Large intestine (tissue), 3 donors: ENCODE measurements around the gene LUZP1. TPM values are rescaled to one million over a fixed set of nuclear protein-coding genes. Genes with fewer than 3 reads are reported as not detected.

Source experiments
- DNase-seq, 2 donors: peaks; one replicate each; pipeline versions ENCODE4 v3.0.0 to v3.0.0-alpha.2; 2013
- H3K27ac ChIP-seq: one replicate; pipeline ENCODE4 v1.5.1; 2013; ENCODE audit warnings: low read length
- H3K27me3 ChIP-seq: 2 replicates; pipeline ENCODE4 v1.6.1; 2013; ENCODE audit warnings: low read length; ENCODE audit not compliant: control insufficient read depth, insufficient read depth
- H3K36me3 ChIP-seq: 2 replicates; pipeline ENCODE4 v1.6.1; 2013; ENCODE audit warnings: low read length; ENCODE audit not compliant: control insufficient read depth, insufficient read depth
- H3K4me1 ChIP-seq: one replicate; pipeline ENCODE4 v1.6.1; 2013; ENCODE audit warnings: low read length; ENCODE audit not compliant: control insufficient read depth, insufficient read depth
- H3K4me3 ChIP-seq: one replicate; pipeline ENCODE4 v1.5.1; 2013; ENCODE audit warnings: low read length
- H3K9me3 ChIP-seq: one replicate; pipeline ENCODE4 v1.6.1; 2013; ENCODE audit warnings: mild to moderate bottlenecking, low read depth, low read length, moderate library complexity; ENCODE audit not compliant: control insufficient read depth
- WGBS: methylation state at CpG from one replicate; pipeline ENCODE4 v1.1.5; 2013; ENCODE audit warnings: low lambda C conversion rate; ENCODE audit not compliant: insufficient coverage; 5-methylcytosine and 5-hydroxymethylcytosine counted together
- polyA plus RNA-seq: library from polyadenylated mRNA; unstranded; fragments of 120-200 nt; gene quantifications from one replicate; pipeline ENCODE4 v1.2.1, GENCODE V29; 2013

LUZP1 gene
- polyA plus RNA-seq, 1 donor, result 23.7 TPM

DNA sequence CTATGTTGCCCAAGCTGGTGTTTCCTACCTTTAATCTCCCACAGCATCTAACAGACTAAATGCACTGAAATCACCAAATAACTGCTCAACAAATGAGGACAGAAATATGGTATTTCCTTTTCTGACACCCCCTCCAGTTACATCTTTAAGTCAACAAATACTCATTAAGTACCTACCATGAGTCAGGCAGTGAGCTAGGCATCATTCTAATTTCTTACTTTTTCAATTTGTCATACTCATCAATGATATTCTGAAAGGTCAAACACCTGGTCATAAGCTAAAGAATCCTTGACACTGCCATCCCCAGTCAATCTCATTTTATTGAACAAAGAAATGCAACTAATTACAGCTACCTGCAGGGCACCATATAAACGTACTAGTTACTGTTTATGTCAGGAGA lies 36.6 kb downstream of the LUZP1 start:
- 80% methylated on average over 1 of the region's 1 CpG for whole genome bisulfite sequencing
- H3K36me3 ChIP-seq, result no peaks in the 10 kb centered on the region
- no peak for DNase-seq
- H3K4me1 ChIP-seq, result no peaks in the 10 kb centered on the region
- H3K4me3 ChIP-seq, result no peak overlapping the region
- no peaks in the 10 kb centered on the region for H3K27me3 ChIP-seq
- no peaks in the 10 kb centered on the region for H3K9me3 ChIP-seq
- no peak overlapping the region for H3K27ac ChIP-seq

DNA sequence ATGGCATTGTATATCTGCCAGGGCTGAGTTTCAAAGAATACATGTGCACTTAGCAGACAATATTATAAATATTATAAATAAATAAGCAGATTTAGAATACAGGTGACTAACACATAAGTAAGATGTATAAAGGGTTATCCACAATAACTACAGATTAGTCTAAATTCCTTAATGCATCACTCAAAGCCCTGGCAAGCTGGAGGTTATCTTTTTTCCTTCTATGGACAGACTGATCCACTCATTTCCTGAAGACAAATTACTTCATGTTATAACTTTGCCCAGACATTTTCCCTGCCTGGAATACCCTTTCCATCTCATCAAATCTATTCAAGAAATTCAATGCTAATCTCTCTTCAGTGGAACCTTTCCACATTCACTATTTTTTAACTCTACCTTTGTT lies 38.8 kb downstream of the LUZP1 start:
- Histone ChIP-seq H3K36me3 (no peaks in the 10 kb centered on the region), H3K9me3 (no peaks in the 10 kb centered on the region), H3K27me3 (no peaks in the 10 kb centered on the region), H3K4me3 (no peak overlapping the region), H3K4me1 (no peaks in the 10 kb centered on the region), H3K27ac (no peak overlapping the region)
- no peak for DNase-seq

DNA sequence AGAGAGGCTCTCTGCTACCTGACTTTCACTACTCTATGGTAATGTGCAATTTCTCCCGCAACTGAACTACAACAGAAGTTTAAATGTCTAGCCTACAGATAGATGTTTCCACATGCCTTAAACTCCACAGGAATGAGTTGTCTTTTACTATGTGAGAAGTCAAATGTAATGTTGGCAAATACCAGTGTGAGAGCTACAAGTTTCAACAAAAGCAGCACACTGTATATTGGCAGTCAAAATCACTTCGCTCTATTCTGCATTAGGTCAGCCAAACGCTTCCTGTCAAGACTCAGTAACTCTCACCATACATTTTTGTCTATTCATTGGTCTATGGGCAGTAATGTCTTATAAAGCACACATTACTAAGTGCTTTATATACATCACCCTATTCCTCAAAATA lies 41.9 kb downstream of the LUZP1 start:
- H3K4me1 ChIP-seq, result peaks cover 16% of the 10 kb centered on the region
- no peak overlapping the region for H3K4me3 ChIP-seq
- H3K27me3 ChIP-seq, result no peaks in the 10 kb centered on the region
- no peaks in the 10 kb centered on the region for H3K9me3 ChIP-seq
- no peaks in the 10 kb centered on the region for H3K36me3 ChIP-seq
- no peak for DNase-seq
- no peak overlapping the region for H3K27ac ChIP-seq
- WGBS, result 100% methylated on average over 1 of the region's 3 CpGs

DNA sequence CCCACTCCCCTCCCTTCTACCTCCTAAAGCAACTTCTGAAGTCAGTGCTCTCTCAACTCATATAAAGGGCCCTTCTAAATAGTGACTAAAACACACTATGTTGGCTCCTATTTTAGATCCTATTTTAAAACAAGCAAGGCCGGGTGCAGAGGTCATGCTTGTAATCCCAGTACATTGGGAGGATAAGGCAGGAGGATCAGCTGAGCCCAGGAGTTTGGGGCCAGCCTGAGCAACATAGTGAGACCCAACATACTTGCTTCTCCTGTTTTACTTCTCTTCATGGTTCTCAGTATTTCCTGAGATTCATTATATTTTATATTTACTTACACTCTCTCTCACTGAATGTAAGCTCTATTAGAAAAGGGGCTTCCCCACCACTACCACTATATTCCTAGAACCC lies 42.5 kb downstream of the LUZP1 start:
- Histone ChIP-seq H3K27ac (no peak overlapping the region), H3K27me3 (no peaks in the 10 kb centered on the region), H3K4me3 (no peak overlapping the region), H3K9me3 (no peaks in the 10 kb centered on the region), H3K36me3 (no peaks in the 10 kb centered on the region), H3K4me1 (peaks cover 16% of the 10 kb centered on the region)
- WGBS, result no CpG with 5 or more reads among the region's 1 CpG
- no peak for DNase-seq

DNA sequence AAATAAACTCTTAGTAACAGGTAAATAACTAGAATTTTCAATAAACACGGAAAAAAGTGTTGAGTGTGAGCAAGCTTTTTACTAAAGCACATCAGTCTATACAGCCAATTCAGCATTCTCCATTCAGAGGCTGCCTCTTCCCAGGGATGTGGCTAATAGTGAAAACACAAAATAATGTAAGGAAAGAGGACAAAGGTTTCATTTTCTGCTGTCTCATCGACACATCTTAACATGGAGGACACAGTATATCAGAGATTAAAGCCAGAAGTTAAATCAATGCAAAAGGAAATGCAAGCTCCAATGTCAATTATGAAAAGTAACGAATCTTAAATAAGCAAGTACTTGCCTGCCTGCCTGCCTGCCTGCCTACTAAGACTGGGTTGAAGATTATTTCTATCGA lies 43.2 kb downstream of the LUZP1 start:
- DNase-seq, result peak in 1 of 2 donors; percentile 41
- no peaks in the 10 kb centered on the region for H3K9me3 ChIP-seq
- WGBS, result 100% methylated on average over 1 of the region's 4 CpGs
- H3K36me3 ChIP-seq, result no peaks in the 10 kb centered on the region
- H3K27me3 ChIP-seq, result no peaks in the 10 kb centered on the region
- H3K4me1 ChIP-seq, result peaks cover 16% of the 10 kb centered on the region
- no peak overlapping the region for H3K27ac ChIP-seq
- H3K4me3 ChIP-seq, result no peak overlapping the region

DNA sequence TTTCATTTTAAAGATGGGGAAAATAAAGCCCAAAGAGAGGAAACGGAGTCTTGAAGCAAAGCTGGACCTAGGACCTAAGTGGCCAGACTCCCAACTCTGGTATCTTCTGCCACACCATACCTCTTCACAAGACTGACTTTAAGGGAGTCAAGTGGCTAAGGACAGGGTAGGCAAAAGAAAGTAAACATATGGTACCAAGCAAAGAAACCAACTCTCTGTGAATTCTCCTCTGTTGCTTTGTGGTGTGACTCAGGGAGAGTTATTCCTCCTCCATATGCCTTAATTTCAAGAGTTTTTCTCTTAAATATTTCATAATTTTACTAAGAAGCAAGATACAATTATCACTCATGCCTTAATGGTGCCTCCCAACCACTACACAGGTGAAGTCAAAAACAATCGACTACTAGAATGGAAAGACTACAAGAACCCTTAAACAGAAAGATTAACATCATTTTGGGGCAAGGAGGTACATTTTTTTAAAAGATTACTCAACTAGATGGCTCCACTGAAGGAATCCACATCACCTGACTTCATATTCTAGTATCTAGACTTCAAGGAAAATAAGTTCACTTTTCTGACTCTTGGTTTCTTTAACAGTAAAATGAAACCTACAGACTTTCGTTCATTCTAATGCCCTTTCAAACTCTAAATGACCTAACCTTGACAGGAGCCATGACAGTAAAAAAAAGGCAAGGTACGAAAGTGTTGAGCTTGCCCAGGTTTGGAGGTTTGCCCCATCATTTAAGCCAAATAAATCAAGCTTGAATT lies 44.2 kb downstream of the LUZP1 start:
- H3K4me3 ChIP-seq, result no peak overlapping the region
- H3K27me3 ChIP-seq, result no peaks in the 10 kb centered on the region
- 80% methylated on average over 1 of the region's 4 CpGs for WGBS
- H3K4me1 ChIP-seq, result peaks cover 16% of the 10 kb centered on the region
- DNase-seq, result no peak
- H3K27ac ChIP-seq, result peak overlapping the region; percentile 41
- no peaks in the 10 kb centered on the region for H3K36me3 ChIP-seq
- H3K9me3 ChIP-seq, result no peaks in the 10 kb centered on the region

DNA sequence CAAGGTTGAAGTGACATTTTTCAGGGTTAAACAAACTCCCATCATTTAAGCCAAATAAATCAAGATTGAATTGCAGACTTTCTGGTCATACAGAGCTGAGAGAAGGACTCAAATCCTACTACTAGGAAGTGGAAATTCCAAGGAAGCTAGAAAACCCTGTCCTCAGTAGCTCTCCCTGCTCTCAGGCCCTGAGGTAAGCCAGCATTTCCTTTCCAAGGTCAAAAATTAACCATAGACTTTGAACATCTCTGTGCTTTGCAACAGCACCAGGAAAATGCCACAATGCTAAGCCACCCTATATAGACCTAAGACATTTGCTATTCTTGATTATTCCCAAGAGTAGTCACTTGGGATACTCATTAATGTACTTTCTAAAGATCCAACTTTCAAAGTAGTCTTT lies 45.1 kb downstream of the LUZP1 start:
- Histone ChIP-seq H3K27me3 (no peaks in the 10 kb centered on the region), H3K4me3 (no peak overlapping the region), H3K36me3 (no peaks in the 10 kb centered on the region), H3K9me3 (no peaks in the 10 kb centered on the region), H3K27ac (peak overlapping the region; percentile 41), H3K4me1 (peaks cover 16% of the 10 kb centered on the region)
- DNase-seq, result peak; percentile 37 to 80

DNA sequence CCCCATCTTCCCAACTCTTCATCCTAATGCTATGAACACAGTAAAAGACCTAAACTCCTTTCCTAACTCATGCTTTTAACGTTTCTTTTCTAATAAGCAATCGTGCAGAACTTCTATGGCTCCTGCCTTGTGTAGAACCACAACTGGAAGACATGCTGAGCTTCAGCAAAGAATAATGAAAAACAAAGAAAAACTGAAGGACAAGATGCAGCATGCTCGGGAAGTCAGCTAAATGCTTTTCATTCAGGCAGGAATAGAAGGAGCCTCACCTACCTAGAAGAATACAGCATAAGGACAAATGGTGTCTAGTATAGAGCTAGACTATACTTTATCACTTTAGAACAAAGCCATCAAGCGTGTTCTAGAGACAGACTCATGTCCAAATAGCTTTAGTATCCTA lies 45.9 kb downstream of the LUZP1 start:
- H3K4me1 ChIP-seq, result peaks cover 16% of the 10 kb centered on the region
- WGBS, result 74% methylated on average over 3 of the region's 4 CpGs
- DNase-seq, result no peak

DNA sequence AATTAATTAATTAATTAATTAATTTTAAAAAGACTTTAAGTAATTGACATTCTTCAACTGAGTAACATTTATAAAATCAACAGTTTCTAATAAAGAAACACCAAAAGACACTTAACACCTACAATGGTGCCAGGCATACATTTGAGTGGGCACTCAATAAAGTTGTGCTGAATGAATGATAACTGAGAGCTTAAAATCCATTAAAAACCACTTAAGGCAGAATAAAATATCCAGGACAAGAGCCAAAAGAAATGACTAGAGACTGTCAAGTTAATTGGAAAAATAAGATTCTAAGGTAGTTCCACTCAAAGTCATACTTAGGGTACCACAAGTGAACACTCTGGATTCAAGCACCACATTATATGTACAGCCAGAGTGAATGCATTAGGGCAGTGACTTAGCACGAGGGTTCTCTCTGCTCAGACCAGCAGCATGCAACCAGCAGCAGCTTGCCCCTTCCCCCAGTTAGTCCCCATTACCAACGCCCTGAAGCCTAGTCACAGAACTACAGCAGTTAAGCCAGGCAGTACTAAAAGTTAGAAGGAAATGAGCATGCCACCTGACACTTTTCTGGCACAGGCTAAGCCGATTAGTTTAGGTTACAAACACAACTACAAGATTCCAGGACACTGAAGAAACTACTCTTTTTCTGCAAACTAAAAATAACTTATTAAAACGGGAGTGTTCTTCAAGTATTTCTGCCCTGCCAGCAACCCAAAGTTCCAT lies 46.5 kb downstream of the LUZP1 start:
- Histone ChIP-seq H3K9me3 (peaks cover 2% of the 10 kb centered on the region), H3K4me1 (peaks cover 16% of the 10 kb centered on the region), H3K36me3 (no peaks in the 10 kb centered on the region), H3K27ac (peak overlapping the region; percentile 18), H3K4me3 (no peak overlapping the region), H3K27me3 (no peaks in the 10 kb centered on the region)
- no peak for DNase-seq
- WGBS, result 50% methylated on average over 1 of the region's 4 CpGs

More for the DNA sequence above, 45.9 kb downstream of the LUZP1 start:
- no peak overlapping the region for H3K4me3 ChIP-seq
- no peaks in the 10 kb centered on the region for H3K27me3 ChIP-seq
- H3K9me3 ChIP-seq, result no peaks in the 10 kb centered on the region
- no peaks in the 10 kb centered on the region for H3K36me3 ChIP-seq
- peak overlapping the region; percentile 18 for H3K27ac ChIP-seq

DNA sequence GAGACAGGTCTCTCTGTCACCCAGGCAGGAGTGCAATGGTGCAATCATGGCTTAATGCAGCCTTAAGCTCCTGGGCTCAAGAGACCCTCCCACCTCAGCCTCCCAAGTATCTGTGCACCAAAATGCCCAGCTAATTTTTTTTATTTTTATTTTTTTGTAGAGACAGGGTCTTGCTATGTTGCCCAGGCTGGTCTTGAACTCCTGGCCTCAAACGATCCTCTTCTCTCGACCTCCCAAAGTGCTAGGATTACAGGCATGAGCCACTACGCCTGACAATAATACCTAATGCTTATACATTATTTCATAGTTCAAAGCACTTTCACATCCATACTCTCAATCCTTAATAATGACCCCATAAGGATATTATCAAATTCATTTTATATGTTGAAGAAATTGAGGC lies 48.3 kb downstream of the LUZP1 start:
- DNase-seq, result no peak
- H3K27me3 ChIP-seq, result no peaks in the 10 kb centered on the region
- no peak overlapping the region for H3K4me3 ChIP-seq
- 100% methylated on average over 3 of the region's 3 CpGs for WGBS
- H3K27ac ChIP-seq, result no peak overlapping the region
- no peaks in the 10 kb centered on the region for H3K36me3 ChIP-seq
- peaks cover 2% of the 10 kb centered on the region for H3K9me3 ChIP-seq
- H3K4me1 ChIP-seq, result peaks cover 20% of the 10 kb centered on the region
